Nephron progenitor cell (in vitro differentiated cells): Measurements from ENCODE around the gene ITFG1.
"Not testable (repeated sequence)": the region's sequence is repeated elsewhere in the genome, so short reads cannot be mapped to it uniquely, and the experiment has no call there.

Experiments used
- DNase-seq: peaks from one replicate; pipeline ENCODE4 v3.0.0; 2021
- H3K27ac Mint-ChIP-seq: 2 replicates; pipeline ENCODE4 v1.8.0; 2021; ENCODE audit warnings: mild to moderate bottlenecking, moderate library complexity, mixed read lengths
- H3K27me3 Mint-ChIP-seq: 2 replicates; pipeline ENCODE4 v1.8.0; 2021; ENCODE audit warnings: mild to moderate bottlenecking, low read depth, mixed read lengths; ENCODE audit not compliant: poor library complexity
- H3K36me3 Mint-ChIP-seq: 2 replicates; pipeline ENCODE4 v1.8.0; 2021; ENCODE audit warnings: low read depth, mixed read lengths
- H3K4me1 Mint-ChIP-seq: 2 replicates; pipeline ENCODE4 v1.8.0; 2021; ENCODE audit warnings: mixed read lengths
- H3K4me3 Mint-ChIP-seq: 2 replicates; pipeline ENCODE4 v1.8.0; 2021; ENCODE audit warnings: mild to moderate bottlenecking, moderate library complexity, mixed read lengths
- H3K9me3 Mint-ChIP-seq: 2 replicates; pipeline ENCODE4 v1.8.0; 2021; ENCODE audit warnings: mild to moderate bottlenecking, moderate library complexity, mixed read lengths
- TF ChIP-seq, protein P1 (sequence below): fragments of 200-600 bp; sonication (generic); IDR thresholded peaks from 2 replicates; pipeline ENCODE4 v1.5.0; 2021; ENCODE audit warnings: antibody characterized with exemption

Gene ITFG1

DNA sequence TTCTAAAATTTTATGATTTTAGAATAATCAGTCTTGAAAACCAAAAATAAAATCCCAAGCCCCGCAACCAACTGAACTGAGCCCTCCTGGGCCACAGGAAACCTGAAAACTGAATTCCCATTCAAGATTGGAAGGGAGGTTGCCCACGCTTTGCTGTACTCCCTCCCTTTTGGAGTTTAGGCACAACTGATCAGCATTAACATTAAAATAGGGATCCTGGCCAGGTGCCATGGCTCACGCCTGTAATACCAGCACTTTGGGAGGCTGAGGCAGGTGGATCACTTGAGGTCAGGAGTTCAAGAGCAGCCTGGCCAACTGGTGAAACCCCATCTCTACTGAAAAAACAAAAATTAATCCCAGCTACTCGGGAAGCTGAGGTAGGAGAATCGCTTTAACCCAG, 264.4 kb downstream of the ITFG1 start:
- no peak overlapping the region for H3K4me3 Mint-ChIP-seq
- no peak overlapping the region for H3K27ac Mint-ChIP-seq
- TF ChIP-seq, protein P1, sequence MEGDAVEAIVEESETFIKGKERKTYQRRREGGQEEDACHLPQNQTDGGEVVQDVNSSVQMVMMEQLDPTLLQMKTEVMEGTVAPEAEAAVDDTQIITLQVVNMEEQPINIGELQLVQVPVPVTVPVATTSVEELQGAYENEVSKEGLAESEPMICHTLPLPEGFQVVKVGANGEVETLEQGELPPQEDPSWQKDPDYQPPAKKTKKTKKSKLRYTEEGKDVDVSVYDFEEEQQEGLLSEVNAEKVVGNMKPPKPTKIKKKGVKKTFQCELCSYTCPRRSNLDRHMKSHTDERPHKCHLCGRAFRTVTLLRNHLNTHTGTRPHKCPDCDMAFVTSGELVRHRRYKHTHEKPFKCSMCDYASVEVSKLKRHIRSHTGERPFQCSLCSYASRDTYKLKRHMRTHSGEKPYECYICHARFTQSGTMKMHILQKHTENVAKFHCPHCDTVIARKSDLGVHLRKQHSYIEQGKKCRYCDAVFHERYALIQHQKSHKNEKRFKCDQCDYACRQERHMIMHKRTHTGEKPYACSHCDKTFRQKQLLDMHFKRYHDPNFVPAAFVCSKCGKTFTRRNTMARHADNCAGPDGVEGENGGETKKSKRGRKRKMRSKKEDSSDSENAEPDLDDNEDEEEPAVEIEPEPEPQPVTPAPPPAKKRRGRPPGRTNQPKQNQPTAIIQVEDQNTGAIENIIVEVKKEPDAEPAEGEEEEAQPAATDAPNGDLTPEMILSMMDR, result no peak
- peaks cover 4% of the 10 kb centered on the region for H3K4me1 Mint-ChIP-seq
- peaks cover 26% of the 10 kb centered on the region for H3K36me3 Mint-ChIP-seq
- H3K27me3 Mint-ChIP-seq, result no peaks in the 10 kb centered on the region
- H3K9me3 Mint-ChIP-seq, result peaks cover 3% of the 10 kb centered on the region
- DNase-seq, result no peak

DNA sequence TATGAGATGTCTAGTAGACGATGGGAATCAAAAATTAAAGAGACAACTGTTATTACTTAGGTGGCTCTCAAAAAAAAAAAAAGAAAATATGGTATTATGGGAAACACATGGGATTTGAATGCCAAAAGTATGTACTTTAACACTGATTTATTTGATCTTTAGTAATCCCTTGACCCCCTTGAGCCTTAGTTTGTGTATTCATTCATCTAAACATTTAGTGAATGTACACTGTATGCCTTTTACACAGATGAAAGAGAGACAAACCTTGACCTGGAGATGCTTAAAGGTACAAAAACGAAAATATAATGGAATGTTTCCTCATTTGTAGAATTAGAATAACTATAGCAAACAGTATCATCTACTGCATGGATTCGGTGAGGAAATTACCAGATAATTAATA, 278.5 kb downstream of the ITFG1 start:
- TF ChIP-seq, protein P1, result no peak
- Mint-ChIP-seq H3K4me3 (no peak overlapping the region), H3K36me3 (peaks cover 41% of the 10 kb centered on the region), H3K4me1 (no peaks in the 10 kb centered on the region), H3K27me3 (peaks cover 3% of the 10 kb centered on the region), H3K27ac (no peak overlapping the region), H3K9me3 (peaks cover 51% of the 10 kb centered on the region)
- DNase-seq, result no peak

DNA sequence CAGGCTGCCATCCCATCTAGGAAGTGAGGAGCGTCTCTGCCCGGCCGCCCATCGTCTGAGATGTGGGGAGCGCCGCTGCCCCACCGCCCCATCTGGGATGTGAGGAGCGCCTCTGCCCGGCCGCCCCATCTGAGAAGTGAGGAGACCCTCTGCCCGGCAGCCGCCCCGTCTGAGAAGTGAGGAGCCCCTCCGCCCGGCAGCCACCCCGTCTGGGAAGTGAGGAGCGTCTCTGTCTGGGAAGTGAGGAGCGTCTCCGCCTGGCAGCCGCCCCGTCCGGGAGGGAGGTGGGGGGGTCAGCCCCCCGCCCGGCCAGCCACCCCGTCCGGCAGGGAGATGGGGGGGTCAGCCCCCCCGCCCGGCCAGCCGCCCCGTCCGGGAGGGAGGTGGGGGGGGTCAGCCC, 279.8 kb downstream of the ITFG1 start:
- DNase-seq, H3K27me3 Mint-ChIP-seq, H3K4me1 Mint-ChIP-seq, H3K4me3 Mint-ChIP-seq, H3K27ac Mint-ChIP-seq: not testable (repeated sequence)
- H3K9me3 Mint-ChIP-seq, result peaks cover 47% of the 10 kb centered on the region
- peaks cover 41% of the 10 kb centered on the region for H3K36me3 Mint-ChIP-seq

DNA sequence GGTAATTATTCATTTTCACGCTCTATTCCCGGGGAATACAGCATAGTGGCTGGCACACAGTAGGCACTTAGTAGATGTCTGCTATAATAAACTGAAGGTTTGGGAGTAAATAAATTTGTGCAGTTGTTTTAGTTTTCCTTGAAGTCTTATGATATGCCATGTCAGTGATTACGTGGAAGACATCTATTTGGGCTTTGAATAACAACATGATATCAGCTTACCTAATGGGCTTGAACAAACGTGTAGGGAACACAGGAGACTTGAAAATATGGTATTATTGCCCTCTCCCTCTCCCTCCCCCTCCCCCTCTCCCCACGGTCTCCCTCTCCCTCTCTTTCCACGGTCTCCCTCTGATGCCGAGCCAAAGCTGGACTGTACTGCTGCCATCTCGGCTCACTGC, 280.8 kb downstream of the ITFG1 start:
- TF ChIP-seq, protein P1, result no peak
- H3K27ac Mint-ChIP-seq, result no peak overlapping the region
- no peak for DNase-seq
- peaks cover under 1% of the 10 kb centered on the region for H3K27me3 Mint-ChIP-seq
- no peaks in the 10 kb centered on the region for H3K4me1 Mint-ChIP-seq
- H3K4me3 Mint-ChIP-seq, result no peak overlapping the region
- H3K9me3 Mint-ChIP-seq, result peaks cover 41% of the 10 kb centered on the region
- peaks cover 37% of the 10 kb centered on the region for H3K36me3 Mint-ChIP-seq

DNA sequence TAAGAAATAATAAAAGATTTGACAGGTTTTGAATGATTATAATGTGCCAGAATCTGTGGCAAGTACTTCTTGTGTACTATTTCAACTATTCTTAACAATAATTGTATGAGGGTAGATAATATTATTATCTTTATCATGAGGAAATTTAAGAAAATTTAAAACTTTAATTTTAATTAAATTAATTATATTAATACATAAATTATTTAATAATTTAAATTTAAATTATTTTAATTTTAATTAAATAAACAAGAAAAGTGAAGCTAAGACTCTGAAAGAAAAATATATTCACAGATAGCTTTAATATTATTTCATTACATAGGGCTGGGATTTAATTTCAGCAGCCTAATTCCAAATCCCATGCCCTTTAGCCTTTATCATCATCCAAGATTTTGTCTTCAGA, 285.7 kb downstream of the ITFG1 start:
- Mint-ChIP-seq H3K4me3 (no peak overlapping the region), H3K4me1 (no peaks in the 10 kb centered on the region), H3K27me3 (no peaks in the 10 kb centered on the region), H3K36me3 (peaks cover 7% of the 10 kb centered on the region), H3K27ac (no peak overlapping the region), H3K9me3 (peaks cover 9% of the 10 kb centered on the region)
- no peak for DNase-seq
- TF ChIP-seq, protein P1, result no peak

DNA sequence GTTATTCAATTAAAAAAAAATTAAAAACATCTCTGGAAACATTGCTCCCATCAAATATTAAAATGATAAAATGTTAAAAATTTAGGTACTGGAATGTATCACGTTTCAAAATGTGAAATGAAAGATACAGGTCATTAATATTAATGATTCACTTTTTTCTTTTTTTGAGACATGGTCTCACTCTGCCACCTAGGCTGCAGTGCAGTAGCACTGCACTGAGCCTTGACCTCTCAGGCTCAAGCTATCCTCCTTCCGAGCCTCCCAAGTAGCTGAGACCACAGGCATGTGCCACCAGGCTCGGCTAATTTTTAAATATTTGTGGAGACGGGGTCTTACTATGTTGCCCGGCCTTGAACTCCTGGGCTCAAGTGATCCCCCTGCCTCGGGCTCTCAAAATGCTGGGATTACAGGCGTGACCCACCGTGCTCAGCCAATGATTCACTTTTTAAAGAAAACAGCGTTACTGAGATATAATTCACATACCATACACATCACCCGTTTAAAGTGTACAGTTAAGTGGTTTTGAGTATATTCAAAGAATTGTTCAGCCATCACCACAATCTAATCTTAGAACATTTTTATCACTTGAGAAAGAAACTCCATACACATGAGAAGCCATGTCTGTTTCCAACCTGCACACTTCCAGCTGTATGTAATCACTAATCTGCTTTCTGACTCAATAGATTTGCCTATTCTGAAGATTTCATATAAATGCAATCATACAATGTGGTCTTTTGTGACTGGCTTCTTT, 298.0 kb downstream of the ITFG1 start:
- Mint-ChIP-seq H3K9me3 (no peaks in the 10 kb centered on the region), H3K27me3 (no peaks in the 10 kb centered on the region), H3K36me3 (no peaks in the 10 kb centered on the region), H3K4me1 (no peaks in the 10 kb centered on the region), H3K27ac (no peak overlapping the region), H3K4me3 (no peak overlapping the region)
- no peak for DNase-seq
- TF ChIP-seq, protein P1, result no peak
